PC-3 (cell line): ENCODE data around the gene PRRC2B. TPM values are rescaled to one million over a fixed set of nuclear protein-coding genes. Genes with fewer than 3 reads are reported as not detected.

ENCODE experiments used
- ATAC-seq: fragments of 200-7000 bp; cut with Tn5 transposase; 2 replicates; pipeline ENCODE4 v1.9.1; 2020; ENCODE audit warnings: mild to moderate bottlenecking, moderate library complexity
- BruUV-seq: library from RNA; stranded (reverse); fragments of 400-500 nt; replicated peaks from 2 replicates; lab custom pipeline; 2021; lab: Mats Ljungman, UMichigan
- CTCF ChIA-PET: fragments of 300-600 bp; sonication (Branson Sonifier 250); formaldehyde crosslinking; loops from one replicate; lab custom pipeline; 2022; ENCODE audit warnings: antibody characterized with exemption; lab: Charles Lee
- POLR2A ChIA-PET: fragments of 300-600 bp; sonication (Branson Sonifier 250); formaldehyde crosslinking; loops from one replicate; lab custom pipeline; 2022; ENCODE audit warnings: antibody characterized with exemption; ENCODE audit not compliant: unreplicated experiment; lab: Charles Lee
- DNase-seq: peaks from one replicate; pipeline ENCODE4 v3.0.0-alpha.2; 2015
- H2AFZ ChIP-seq: fragments of 300-600 bp; sonication (generic); 2 replicates; pipeline ENCODE4 v1.6.0; 2016; ENCODE audit warnings: antibody characterized with exemption, low read length
- H3F3A ChIP-seq: fragments of 300-600 bp; sonication (generic); one replicate; pipeline ENCODE4 v1.6.0; 2017; ENCODE audit warnings: antibody characterized with exemption, low read length, control low read depth, mild to moderate bottlenecking; ENCODE audit not compliant: unreplicated experiment
- H3K27ac ChIP-seq: fragments of 300-600 bp; sonication (generic); 2 replicates; pipeline ENCODE4 v1.5.1; 2016; ENCODE audit warnings: mild to moderate bottlenecking, low read length
- H3K27me3 ChIP-seq: fragments of 300-600 bp; sonication (generic); 2 replicates; pipeline ENCODE4 v1.6.1; 2016; ENCODE audit warnings: low read length, mixed read lengths
- H3K36me3 ChIP-seq: fragments of 300-600 bp; sonication (generic); 2 replicates; pipeline ENCODE4 v1.6.1; 2016; ENCODE audit warnings: low read depth, mixed run types, low read length, mixed read lengths
- H3K4me1 ChIP-seq: fragments of 300-600 bp; sonication (generic); 2 replicates; pipeline ENCODE4 v1.5.1; 2016; ENCODE audit warnings: low read length; ENCODE audit not compliant: insufficient read depth
- H3K4me2 ChIP-seq: fragments of 300-600 bp; sonication (generic); 2 replicates; pipeline ENCODE4 v1.6.0; 2016; ENCODE audit warnings: low read length
- H3K4me3 ChIP-seq: fragments of 300-600 bp; sonication (generic); 2 replicates; pipeline ENCODE4 v1.5.1; 2016; ENCODE audit warnings: mild to moderate bottlenecking, low read length, mixed read lengths
- H3K79me2 ChIP-seq: fragments of 300-600 bp; sonication (generic); 2 replicates; pipeline ENCODE4 v1.6.1; 2017; ENCODE audit warnings: low read length, mixed read lengths
- H3K9ac ChIP-seq: fragments of 300-600 bp; sonication (generic); 2 replicates; pipeline ENCODE4 v1.6.0; 2016; ENCODE audit warnings: mild to moderate bottlenecking, low read length
- H3K9me2 ChIP-seq: fragments of 300-600 bp; sonication (generic); replicated peaks from 2 replicates; pipeline ENCODE4 v1.6.1; 2016; ENCODE audit warnings: mixed run types, low read length, mixed read lengths
- H3K9me3 ChIP-seq: fragments of 300-600 bp; sonication (generic); 2 replicates; pipeline ENCODE4 v1.6.1; 2016; ENCODE audit warnings: low read length, mixed read lengths
- H4K20me1 ChIP-seq: fragments of 300-600 bp; sonication (generic); 2 replicates; pipeline ENCODE4 v1.6.1; 2016; ENCODE audit warnings: low read length, mixed read lengths
- CTCF ChIP-seq: fragments of 300-600 bp; sonication (generic); conservative IDR thresholded peaks from 2 replicates; pipeline ENCODE4 v1.5.1; 2017; ENCODE audit warnings: antibody characterized with exemption, low read depth, mild to moderate bottlenecking, low read length
- EZH2 ChIP-seq: fragments of 300-600 bp; sonication (generic); IDR thresholded peaks from one replicate; pipeline ENCODE4 v1.6.1; 2017; ENCODE audit warnings: antibody characterized with exemption, mild to moderate bottlenecking, low read length; ENCODE audit not compliant: unreplicated experiment
- EZH2phosphoT487 ChIP-seq: fragments of 300-600 bp; sonication (generic); IDR thresholded peaks from 2 replicates; pipeline ENCODE4 v1.6.1; 2018; ENCODE audit warnings: mild to moderate bottlenecking, antibody characterized with exemption, low read length, borderline replicate concordance
- intact Hi-C: fragments of 100-400 bp; cut with micrococcal nuclease; formaldehyde crosslinking; loops from 2 replicates; pipeline ENCODE4 v1.9.0; 2023
- total RNA-seq: library from RNA; depleted of rRNA; stranded (reverse); fragments of >200 nt; gene quantifications from 2 replicates; pipeline ENCODE4 v1.2.3, GENCODE V29; 2014

The PRRC2B gene
- total RNA-seq, 1 experiment from 2014 or later, result 46.9 TPM

DNA sequence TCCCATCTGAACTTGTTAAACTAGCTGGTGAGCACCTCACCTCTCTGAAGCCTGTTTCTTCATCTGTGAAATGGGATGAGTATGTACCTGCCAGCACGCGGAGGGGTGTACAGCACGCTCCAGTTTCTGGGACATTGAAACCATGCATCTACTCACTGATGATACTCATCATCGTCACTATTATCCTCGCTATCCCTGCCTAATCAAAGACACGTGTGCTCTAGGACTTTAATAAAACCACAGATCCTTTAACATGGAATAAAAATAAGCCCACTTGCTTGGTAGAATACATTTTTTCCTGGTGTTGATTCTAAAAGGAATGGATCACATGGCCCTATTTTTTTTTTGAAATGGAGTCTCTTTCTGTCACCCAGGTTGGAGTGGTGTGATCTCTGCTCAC, 71.5 kb downstream of the PRRC2B start:
- ChIA-PET CTCF (no interaction called here), POLR2A (no interaction called here)
- Histone ChIP-seq H3K4me2 (no peak overlapping the region), H3K9me2 (no peaks in the 10 kb centered on the region), H3K9me3 (no peaks in the 10 kb centered on the region), H3K27ac (no peak overlapping the region), H3K79me2 (no peaks in the 10 kb centered on the region), H3K4me3 (no peak overlapping the region), H3K9ac (no peak overlapping the region), H3F3A (no peaks in the 10 kb centered on the region), H3K27me3 (no peaks in the 10 kb centered on the region), H2AFZ (no peak overlapping the region), H3K36me3 (peaks cover 30% of the 10 kb centered on the region; the same call in 1 of the 2 replicates), H3K4me1 (no peaks in the 10 kb centered on the region), H4K20me1 (no peaks in the 10 kb centered on the region)
- DNase-seq, result no peak
- intact Hi-C loops, result no loop called here
- BruUV-seq, result no TSS peak
- ATAC-seq, result no peak
- TF ChIP-seq EZH2, result no peak

DNA sequence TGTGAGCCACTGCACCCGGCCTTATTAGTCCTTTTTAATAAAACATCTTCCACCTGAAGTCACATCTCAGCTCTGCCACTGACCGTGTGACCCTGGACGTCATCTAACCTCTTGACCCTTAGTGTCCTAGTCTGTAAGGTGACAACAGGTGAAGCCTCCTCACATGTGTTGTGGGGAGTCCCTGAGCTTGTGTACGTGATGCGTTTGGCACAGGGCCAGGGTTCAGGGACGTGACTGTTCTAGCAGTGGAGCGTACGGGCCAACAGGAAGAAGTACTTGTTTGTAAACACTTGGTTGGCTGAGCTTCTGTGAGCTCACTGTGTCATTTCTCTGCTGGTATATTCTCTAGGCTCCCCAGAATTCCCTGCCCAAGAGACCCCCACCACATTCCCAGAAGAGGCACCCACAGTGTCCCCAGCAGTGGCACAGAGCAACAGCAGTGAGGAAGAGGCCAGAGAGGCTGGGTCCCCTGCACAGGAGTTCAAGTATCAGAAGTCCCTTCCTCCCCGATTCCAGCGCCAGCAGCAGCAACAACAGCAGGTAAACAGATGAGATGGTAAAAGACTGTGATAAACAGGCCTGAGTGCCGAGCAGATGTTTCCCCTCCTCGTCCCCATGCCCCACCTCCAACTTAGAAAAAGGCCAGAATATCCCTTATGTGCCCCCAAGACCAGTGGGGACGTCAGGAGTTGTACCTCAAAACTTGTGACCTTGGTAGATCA, 73.5 kb downstream of the PRRC2B start:
- no peak overlapping the region for H3K4me3 ChIP-seq
- no peak overlapping the region for H3K27ac ChIP-seq
- DNase-seq, result no peak
- intact Hi-C loops, result no loop called here
- no peaks in the 10 kb centered on the region for H3K79me2 ChIP-seq
- H3K27me3 ChIP-seq, result no peaks in the 10 kb centered on the region
- H3K9me2 ChIP-seq, result no peaks in the 10 kb centered on the region
- H3K4me2 ChIP-seq, result no peak overlapping the region
- no peak for ATAC-seq
- no TSS peak for BruUV-seq
- TF ChIP-seq EZH2 (no peak), EZH2phosphoT487 (no peak), CTCF (no peak)
- H3K9me3 ChIP-seq, result no peaks in the 10 kb centered on the region
- peaks cover 36% of the 10 kb centered on the region for H3K36me3 ChIP-seq
- H3K4me1 ChIP-seq, result no peaks in the 10 kb centered on the region
- H4K20me1 ChIP-seq, result no peaks in the 10 kb centered on the region
- no peak overlapping the region for H2AFZ ChIP-seq
- H3K9ac ChIP-seq, result no peak overlapping the region
- ChIA-PET POLR2A (no interaction called here), CTCF (no interaction called here)
- no peaks in the 10 kb centered on the region for H3F3A ChIP-seq

DNA sequence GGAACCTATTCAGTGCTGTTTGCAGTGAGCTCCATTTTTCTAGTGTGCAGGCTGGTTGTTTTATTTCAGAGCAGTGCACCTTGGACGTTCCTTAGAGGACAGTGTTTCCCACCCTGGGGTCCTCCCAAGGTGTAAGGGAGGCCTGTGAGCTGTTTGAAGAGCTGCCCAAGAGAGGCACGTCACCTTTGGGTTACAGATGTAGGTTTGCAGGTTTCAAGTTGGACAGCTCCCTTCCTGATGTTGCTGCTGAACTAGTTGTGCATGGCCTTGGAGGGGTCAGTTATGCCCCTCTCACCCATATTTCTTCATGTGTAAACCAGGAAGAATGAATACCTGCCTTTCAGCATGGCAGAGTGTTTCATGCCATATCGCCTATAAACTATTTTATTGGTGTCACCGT, 74.1 kb downstream of the PRRC2B start:
- H3K4me3 ChIP-seq, result no peak overlapping the region
- POLR2A ChIA-PET, result no interaction called here
- no peak overlapping the region for H3K4me2 ChIP-seq
- no peak overlapping the region for H2AFZ ChIP-seq
- CTCF ChIA-PET, result no interaction called here
- no TSS peak for BruUV-seq
- H4K20me1 ChIP-seq, result no peaks in the 10 kb centered on the region
- H3K36me3 ChIP-seq, result peaks cover 36% of the 10 kb centered on the region
- ATAC-seq (no peak), DNase-seq (no peak)
- H3K9me3 ChIP-seq, result no peaks in the 10 kb centered on the region
- H3K27me3 ChIP-seq, result no peaks in the 10 kb centered on the region
- no peak overlapping the region for H3K27ac ChIP-seq
- no peaks in the 10 kb centered on the region for H3K79me2 ChIP-seq
- intact Hi-C loops, result no loop called here
- no peaks in the 10 kb centered on the region for H3K9me2 ChIP-seq
- no peak for TF ChIP-seq EZH2
- no peak for TF ChIP-seq CTCF
- TF ChIP-seq EZH2phosphoT487, result no peak
- H3K4me1 ChIP-seq, result no peaks in the 10 kb centered on the region
- H3F3A ChIP-seq, result no peaks in the 10 kb centered on the region
- no peak overlapping the region for H3K9ac ChIP-seq
